ENCODE results near the gene STK33.

The STK33 gene

GRCh38 chr11:8541448-8541847, 52.6 kb downstream of the STK33 start:
- no peak overlapping the region for H3K4me3 ChIP-seq (ENCODE audit: low read depth, low read length)
- H3K27me3 ChIP-seq (ENCODE audit: insufficient read depth, low read depth, severe bottlenecking) = no peaks in the 10 kb centered on the region
- TF ChIP-seq CTCF (IDR thresholded peaks at IDR 0.05; ENCODE audit: low read depth, low read length) = no peak
- H3K36me3 ChIP-seq = no peaks in the 10 kb centered on the region
- H3K9me3 ChIP-seq (ENCODE audit: severe bottlenecking) = no peaks in the 10 kb centered on the region
- DNase-seq = no peak
- H3K27ac ChIP-seq = no peak overlapping the region

GRCh38 chr11:8533332-8533731, 60.7 kb downstream of the STK33 start:
- Histone ChIP-seq H3K36me3 (no peaks in the 10 kb centered on the region), H3K27ac (no peak overlapping the region), H3K4me3 (ENCODE audit: low read depth, low read length) (no peak overlapping the region), H3K27me3 (ENCODE audit: insufficient read depth, low read depth, severe bottlenecking) (no peaks in the 10 kb centered on the region), H3K9me3 (ENCODE audit: severe bottlenecking) (no peaks in the 10 kb centered on the region)
- no peak for DNase-seq
- TF ChIP-seq CTCF (IDR thresholded peaks at IDR 0.05; ENCODE audit: low read depth, low read length) = no peak

- no peak overlapping the region for H3K4me3 ChIP-seq (ENCODE audit: low read depth, low read length)
- no peak for TF ChIP-seq CTCF (IDR thresholded peaks at IDR 0.05; ENCODE audit: low read depth, low read length)
- DNase-seq = no peak
- no peaks in the 10 kb centered on the region for H3K9me3 ChIP-seq (ENCODE audit: severe bottlenecking)
- H3K27me3 ChIP-seq (ENCODE audit: insufficient read depth, low read depth, severe bottlenecking) = no peaks in the 10 kb centered on the region
- no peak overlapping the region for H3K27ac ChIP-seq
- H3K36me3 ChIP-seq = no peaks in the 10 kb centered on the region
Observed at GRCh38 chr11:8532475-8532874, 61.6 kb downstream of the STK33 start.

GRCh38 chr11:8531982-8532381, 62.0 kb downstream of the STK33 start:
- Histone ChIP-seq H3K36me3 (no peaks in the 10 kb centered on the region), H3K4me3 (ENCODE audit: low read depth, low read length) (no peak overlapping the region), H3K9me3 (ENCODE audit: severe bottlenecking) (no peaks in the 10 kb centered on the region), H3K27ac (no peak overlapping the region), H3K27me3 (ENCODE audit: insufficient read depth, low read depth, severe bottlenecking) (no peaks in the 10 kb centered on the region)
- no peak for TF ChIP-seq CTCF (IDR thresholded peaks at IDR 0.05; ENCODE audit: low read depth, low read length)
- no peak for DNase-seq

DNA sequence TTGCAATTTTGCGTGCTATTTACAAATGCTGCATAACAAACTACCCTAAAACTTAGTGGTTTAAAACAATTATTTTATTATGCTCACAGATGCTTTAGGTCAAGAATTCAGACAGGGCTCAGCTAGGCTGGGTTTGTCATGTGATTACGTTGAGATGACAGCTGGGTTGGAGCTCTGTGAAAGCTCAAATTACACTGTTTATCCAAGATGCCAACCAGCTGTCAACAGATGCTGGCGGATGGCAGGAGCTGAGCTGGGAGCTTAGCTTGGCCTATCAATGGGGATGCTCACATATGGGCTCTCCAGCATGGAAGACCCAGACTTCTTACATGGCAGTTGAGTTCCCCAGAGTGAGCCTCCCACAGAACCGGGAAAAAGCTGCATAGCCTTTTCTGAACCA, 62.7 kb downstream of the STK33 start:
- Histone ChIP-seq H3K4me3 (ENCODE audit: low read depth, low read length) (no peak overlapping the region), H3K36me3 (no peaks in the 10 kb centered on the region), H3K27ac (0 out of 2 replicates have a peak overlapping the region, but pooled peaks have one; percentile 46), H3K9me3 (ENCODE audit: severe bottlenecking) (no peaks in the 10 kb centered on the region), H3K27me3 (ENCODE audit: insufficient read depth, low read depth, severe bottlenecking) (no peaks in the 10 kb centered on the region)
- TF ChIP-seq CTCF (IDR thresholded peaks at IDR 0.05; ENCODE audit: low read depth, low read length) = no peak
- peak; percentile 67 for DNase-seq

DNA sequence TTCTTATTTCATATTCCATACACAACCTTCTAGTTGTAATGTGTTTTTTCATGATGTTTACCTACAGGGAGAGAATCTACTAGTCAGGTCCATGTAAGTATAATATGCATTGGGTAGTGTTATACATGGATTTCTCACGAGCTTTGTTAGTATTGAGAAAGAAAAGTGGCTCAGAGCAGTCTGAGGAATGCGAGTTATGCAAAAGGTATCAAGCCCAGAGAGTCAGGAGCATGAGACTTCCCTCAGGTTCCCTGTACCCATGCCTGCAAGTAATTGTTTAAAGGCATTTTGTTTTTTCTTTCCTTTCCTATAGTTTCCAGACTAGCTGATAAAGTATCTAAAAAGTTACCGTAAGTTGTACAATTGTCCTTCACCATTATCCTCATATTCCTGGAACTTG, 66.1 kb downstream of the STK33 start:
- H3K36me3 ChIP-seq = no peaks in the 10 kb centered on the region
- H3K9me3 ChIP-seq (ENCODE audit: severe bottlenecking) = peaks cover under 1% of the 10 kb centered on the region
- H3K27ac ChIP-seq = no peak overlapping the region
- no peaks in the 10 kb centered on the region for H3K27me3 ChIP-seq (ENCODE audit: insufficient read depth, low read depth, severe bottlenecking)
- H3K4me3 ChIP-seq (ENCODE audit: low read depth, low read length) = no peak overlapping the region
- no peak for TF ChIP-seq CTCF (IDR thresholded peaks at IDR 0.05; ENCODE audit: low read depth, low read length)
- no peak for DNase-seq
